ENCODE results near the gene CD83. TPM values are rescaled to one million over a fixed set of nuclear protein-coding genes. Genes with fewer than 3 reads are reported as not detected.

Gene CD83
- total and polyA plus RNA-seq, 2 donors (not counting 1 experiment from before 2014, with no cell fraction given): 320 to 332 TPM

DNA sequence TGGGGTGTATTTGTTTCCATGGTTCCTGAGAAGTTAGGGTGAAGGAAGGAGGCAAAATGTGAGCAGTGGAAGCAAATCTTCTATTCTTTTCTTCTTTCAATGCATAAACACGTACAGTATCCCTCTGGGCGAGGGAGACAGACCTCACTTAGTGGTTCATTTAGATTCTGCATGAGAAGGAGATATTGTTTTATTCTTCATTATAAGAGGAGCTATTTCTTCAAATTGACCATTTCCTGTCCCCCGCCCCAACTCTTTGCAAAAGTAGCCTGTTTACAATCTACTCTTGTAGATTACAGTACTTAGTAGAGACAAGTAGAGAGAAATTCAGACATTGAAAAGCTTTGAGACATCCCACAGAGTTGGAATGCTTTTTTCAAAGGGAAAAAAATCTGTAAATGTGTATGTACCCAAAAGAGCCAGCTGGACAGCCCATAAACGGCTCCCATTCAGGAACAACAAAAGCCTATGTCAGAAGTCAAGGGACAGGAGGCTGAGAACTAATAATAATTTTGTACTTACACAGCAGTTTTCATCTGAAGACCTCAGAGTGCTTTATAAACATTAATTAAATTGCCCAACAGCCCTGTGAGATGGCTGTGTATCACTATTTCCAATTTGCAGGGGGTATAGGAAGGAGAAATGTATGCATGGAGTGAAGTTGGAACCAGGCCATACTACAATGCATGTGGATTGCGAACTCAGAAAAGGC is 23.9 kb downstream of the CD83 start:
- no peak overlapping the region for H3K27ac ChIP-seq (ENCODE audit: low read length in 2 of 2)
- Mint-ChIP-seq H3K27ac (peak overlapping the region; percentile 69), H3K27me3 (no peaks in the 10 kb centered on the region), H3K4me3 (no peak overlapping the region), H3K4me1 (peaks cover 49% of the 10 kb centered on the region), H3K9me3 (ENCODE audit: insufficient read depth) (no peaks in the 10 kb centered on the region)
- ChIA-PET POLR2A (no interaction called here), CTCF (interaction anchor here (1.2 to 12.5 kb wide), 5 partner anchors 18 to 232 kb away, joined by 3 to 178 read pairs (median 14); no protein-coding TSS in a partner anchor)
- no peaks in the 10 kb centered on the region for H3K9me3 ChIP-seq (ENCODE audit: control extremely low read depth in 1 of 3, control insufficient read depth in 2 of 3, insufficient read depth in 1 of 3, low read length in 2 of 3)
- H4K20me1 ChIP-seq (ENCODE audit: control insufficient read depth, insufficient read depth, low read length, poor library complexity, severe bottlenecking): peaks cover 31% of the 10 kb centered on the region
- TF ChIP-seq EZH2 (IDR thresholded peaks at IDR 0.05; ENCODE audit: borderline replicate concordance, insufficient read depth, low read depth, low read length, poor library complexity, severe bottlenecking): no peak
- TF ChIP-seq, protein P1, sequence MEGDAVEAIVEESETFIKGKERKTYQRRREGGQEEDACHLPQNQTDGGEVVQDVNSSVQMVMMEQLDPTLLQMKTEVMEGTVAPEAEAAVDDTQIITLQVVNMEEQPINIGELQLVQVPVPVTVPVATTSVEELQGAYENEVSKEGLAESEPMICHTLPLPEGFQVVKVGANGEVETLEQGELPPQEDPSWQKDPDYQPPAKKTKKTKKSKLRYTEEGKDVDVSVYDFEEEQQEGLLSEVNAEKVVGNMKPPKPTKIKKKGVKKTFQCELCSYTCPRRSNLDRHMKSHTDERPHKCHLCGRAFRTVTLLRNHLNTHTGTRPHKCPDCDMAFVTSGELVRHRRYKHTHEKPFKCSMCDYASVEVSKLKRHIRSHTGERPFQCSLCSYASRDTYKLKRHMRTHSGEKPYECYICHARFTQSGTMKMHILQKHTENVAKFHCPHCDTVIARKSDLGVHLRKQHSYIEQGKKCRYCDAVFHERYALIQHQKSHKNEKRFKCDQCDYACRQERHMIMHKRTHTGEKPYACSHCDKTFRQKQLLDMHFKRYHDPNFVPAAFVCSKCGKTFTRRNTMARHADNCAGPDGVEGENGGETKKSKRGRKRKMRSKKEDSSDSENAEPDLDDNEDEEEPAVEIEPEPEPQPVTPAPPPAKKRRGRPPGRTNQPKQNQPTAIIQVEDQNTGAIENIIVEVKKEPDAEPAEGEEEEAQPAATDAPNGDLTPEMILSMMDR (IDR thresholded peaks at IDR 0.05): no peak
- peaks cover 16% of the 10 kb centered on the region for H3K79me2 ChIP-seq (ENCODE audit: control insufficient read depth, insufficient read depth, low read length)
- H3K4me1 ChIP-seq (ENCODE audit: control insufficient read depth in 2 of 2, insufficient read depth in 2 of 2, low read length in 2 of 2): peaks cover 8 to 10% of the 10 kb centered on the region in 2 donors
- H3K27me3 ChIP-seq (replicated peaks in 1 of 4; ENCODE audit: control extremely low read depth in 1 of 4, control insufficient read depth in 3 of 4, insufficient read depth in 4 of 4, low read length in 3 of 4): no peaks in the 10 kb centered on the region
- intact Hi-C loops (cut with micrococcal nuclease): no loop called here
- no peak overlapping the region for H3K4me3 ChIP-seq (ENCODE audit: control extremely low read depth in 1 of 5, extremely low read depth in 1 of 5, insufficient read depth in 1 of 5, low read depth in 2 of 5, low read length in 4 of 5)
- DNase-seq (no peak), ATAC-seq (ENCODE audit: low read depth) (no peak)
- H3K36me3 ChIP-seq (replicated peaks in 1 of 2; ENCODE audit: control extremely low read depth in 1 of 2, control insufficient read depth in 1 of 2, extremely low read depth in 1 of 2, insufficient read depth in 2 of 2, low read length in 1 of 2): peaks cover 0 to 13% of the 10 kb centered on the region in 2 experiments
- 100% methylated on average over 1 of the region's 5 CpGs for WGBS (ENCODE audit: insufficient coverage)
- H3K4me2 ChIP-seq (replicated peaks; ENCODE audit: low read depth, low read length, poor library complexity, severe bottlenecking): no peak overlapping the region
- H2AFZ ChIP-seq (ENCODE audit: insufficient read depth, low read depth, low read length, poor library complexity, severe bottlenecking): no peak overlapping the region
- no peak overlapping the region for H3K9ac ChIP-seq (ENCODE audit: low read length)

DNA sequence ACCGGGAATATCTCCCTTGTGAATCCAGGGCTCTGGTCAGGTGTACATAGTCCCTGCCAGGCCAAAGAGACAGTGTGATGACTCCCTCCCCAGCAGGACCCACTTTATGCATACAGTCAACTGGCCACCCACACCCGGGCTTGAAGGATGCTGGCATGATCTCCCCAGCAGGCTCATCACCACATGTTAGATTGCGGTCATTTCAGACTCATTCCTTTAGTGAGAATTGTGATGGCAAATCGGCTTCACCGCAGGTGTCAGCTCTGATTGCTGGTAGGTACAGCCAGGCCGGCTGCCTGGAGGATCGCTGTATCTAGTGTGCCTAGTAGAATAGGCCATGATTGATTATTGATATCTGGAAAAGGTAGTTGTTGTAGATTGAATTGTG is 24.5 kb downstream of the CD83 start:
- Histone ChIP-seq H3K27me3 (replicated peaks in 1 of 4; ENCODE audit: control extremely low read depth in 1 of 4, control insufficient read depth in 3 of 4, insufficient read depth in 4 of 4, low read length in 3 of 4) (no peaks in the 10 kb centered on the region), H4K20me1 (ENCODE audit: control insufficient read depth, insufficient read depth, low read length, poor library complexity, severe bottlenecking) (peaks cover 26% of the 10 kb centered on the region), H3K27ac (ENCODE audit: low read length in 2 of 2) (no peak overlapping the region), H3K4me1 (ENCODE audit: control insufficient read depth in 2 of 2, insufficient read depth in 2 of 2, low read length in 2 of 2) (peaks cover 8 to 10% of the 10 kb centered on the region in 2 donors), H3K36me3 (replicated peaks in 1 of 2; ENCODE audit: control extremely low read depth in 1 of 2, control insufficient read depth in 1 of 2, extremely low read depth in 1 of 2, insufficient read depth in 2 of 2, low read length in 1 of 2) (peaks cover 0 to 8% of the 10 kb centered on the region in 2 experiments), H3K9ac (ENCODE audit: low read length) (no peak overlapping the region), H3K4me3 (ENCODE audit: control extremely low read depth in 1 of 5, extremely low read depth in 1 of 5, insufficient read depth in 1 of 5, low read depth in 2 of 5, low read length in 4 of 5) (no peak overlapping the region), H3K9me3 (ENCODE audit: control extremely low read depth in 1 of 3, control insufficient read depth in 2 of 3, insufficient read depth in 1 of 3, low read length in 2 of 3) (no peaks in the 10 kb centered on the region), H3K4me2 (replicated peaks; ENCODE audit: low read depth, low read length, poor library complexity, severe bottlenecking) (no peak overlapping the region), H2AFZ (ENCODE audit: insufficient read depth, low read depth, low read length, poor library complexity, severe bottlenecking) (no peak overlapping the region), H3K79me2 (ENCODE audit: control insufficient read depth, insufficient read depth, low read length) (peaks cover 16% of the 10 kb centered on the region)
- ChIA-PET POLR2A (no interaction called here), CTCF (interaction anchor here (0.7 to 12.5 kb wide), 6 partner anchors 14 to 251 kb away, joined by 3 to 178 read pairs (median 29); no protein-coding TSS in a partner anchor)
- H3K4me3 Mint-ChIP-seq: no peak overlapping the region
- peaks cover 48% of the 10 kb centered on the region for H3K4me1 Mint-ChIP-seq
- over 99% methylated on average over 5 of the region's 7 CpGs for WGBS (ENCODE audit: insufficient coverage)
- TF ChIP-seq EZH2 (IDR thresholded peaks at IDR 0.05; ENCODE audit: borderline replicate concordance, insufficient read depth, low read depth, low read length, poor library complexity, severe bottlenecking): no peak
- TF ChIP-seq, protein P1 (IDR thresholded peaks at IDR 0.05): no peak
- no peaks in the 10 kb centered on the region for H3K27me3 Mint-ChIP-seq
- peak; percentile 66 for DNase-seq
- peak overlapping the region; percentile 47 for H3K27ac Mint-ChIP-seq
- no peaks in the 10 kb centered on the region for H3K9me3 Mint-ChIP-seq (ENCODE audit: insufficient read depth)
- no peak for ATAC-seq (ENCODE audit: low read depth)
- intact Hi-C loops (cut with micrococcal nuclease): no loop called here

Data from B cell (primary cell).